Endothelial cell of umbilical vein (primary cell): ENCODE data around the gene FXYD7. TPM values are rescaled to one million over a fixed set of nuclear protein-coding genes. Genes with fewer than 3 reads are reported as not detected.

ENCODE experiments used
- BruUV-seq: library from RNA; stranded (reverse); fragments of 400-500 nt; replicated peaks from 2 replicates; lab custom pipeline; 2021; lab: Mats Ljungman, UMichigan
- CTCF ChIA-PET: fragments of 300-600, 350-600 bp; sonication (Branson Sonifier 250); formaldehyde crosslinking; loops from one replicate; lab custom pipeline; 2021; ENCODE audit warnings: antibody characterized with exemption, inconsistent platforms; lab: Charles Lee
- POLR2A ChIA-PET: fragments of 300-600, 350-600 bp; sonication (Branson Sonifier 250); formaldehyde crosslinking; loops from one replicate; lab custom pipeline; 2021; ENCODE audit warnings: antibody characterized with exemption, inconsistent platforms; lab: Charles Lee
- DNase-seq: peaks from one replicate; pipeline ENCODE4 v3.0.0-alpha.2; 2011; ENCODE audit warnings: low read depth, low spot score
- FAIRE-seq: peaks from 2 replicates; lab custom pipeline; 2011; peaks lifted over from hg19 to GRCh38; lab: Jason Lieb, UNC
- H2AFZ ChIP-seq: 2 replicates; pipeline ENCODE4 v1.6.0; 2012; ENCODE audit warnings: low read depth, low read length, control low read depth, inconsistent platforms
- H3K27ac ChIP-seq: 2 replicates; pipeline ENCODE4 v1.5.1; 2011; ENCODE audit warnings: low read depth, mild to moderate bottlenecking, control low read depth, low read length, moderate library complexity; ENCODE audit not compliant: insufficient read depth
- H3K27me3 ChIP-seq, 2 experiments: 2 replicates each; pipeline versions ENCODE4 v1.6.0 to v1.6.1; 2011; ENCODE audit warnings: low read length in 2 of 2, mixed read lengths in 1 of 2; ENCODE audit not compliant: control insufficient read depth in 2 of 2, insufficient read depth in 2 of 2
- H3K36me3 ChIP-seq, 2 experiments: 2 replicates in 1 of 2; 3 replicates in 1 of 2; pipeline ENCODE4 v1.5.1; 2011; ENCODE audit warnings: low read length in 2 of 2, mild to moderate bottlenecking in 1 of 2, moderate library complexity in 1 of 2; ENCODE audit not compliant: control insufficient read depth in 2 of 2, insufficient read depth in 2 of 2; ENCODE audit errors: extremely low read depth in 1 of 2
- H3K4me1 ChIP-seq: 3 replicates; pipeline ENCODE4 v1.5.1; 2011; ENCODE audit warnings: mild to moderate bottlenecking, low read length; ENCODE audit not compliant: control insufficient read depth, insufficient read depth; ENCODE audit errors: extremely low read depth
- H3K4me2 ChIP-seq: 2 replicates; pipeline ENCODE4 v1.6.1; 2011; ENCODE audit warnings: low read length, control low read depth, mixed read lengths; ENCODE audit not compliant: insufficient read depth
- H3K4me3 ChIP-seq, 3 experiments: fragments of 200-600 bp in 1 of 3; sonication (generic), shearing (Covaris generic) in 1 of 3; replicated peaks in 1 of 3; 2 replicates each; pipeline ENCODE4 v1.5.1; 2011 to 2016; ENCODE audit warnings: control low read depth in 3 of 3, low read length in 3 of 3, mild to moderate bottlenecking in 2 of 3, inconsistent platforms in 1 of 3, low read depth in 1 of 3, moderate library complexity in 1 of 3; ENCODE audit not compliant: insufficient read depth in 1 of 3
- H3K79me2 ChIP-seq: 2 replicates; pipeline ENCODE4 v1.6.0; 2012; ENCODE audit warnings: low read length, inconsistent platforms; ENCODE audit not compliant: control insufficient read depth, insufficient read depth
- H3K9ac ChIP-seq: replicated peaks from 2 replicates; pipeline ENCODE3; 2011; ENCODE audit warnings: low read length, control low read depth; ENCODE audit not compliant: insufficient read depth; ENCODE audit errors: extremely low read depth
- H3K9me1 ChIP-seq: replicated peaks from 3 replicates; pipeline ENCODE4 v1.6.0; 2011; ENCODE audit warnings: mild to moderate bottlenecking, low read length; ENCODE audit not compliant: control insufficient read depth, insufficient read depth; ENCODE audit errors: extremely low read depth
- H3K9me3 ChIP-seq: replicated peaks from 2 replicates; pipeline ENCODE4 v1.5.1; 2012; ENCODE audit warnings: low read length, inconsistent platforms; ENCODE audit not compliant: control insufficient read depth, insufficient read depth
- H4K20me1 ChIP-seq: replicated peaks from 2 replicates; pipeline ENCODE3; 2011; ENCODE audit warnings: mild to moderate bottlenecking, low read length; ENCODE audit not compliant: control insufficient read depth, insufficient read depth; ENCODE audit errors: extremely low read depth
- CTCF ChIP-seq, 2 donors: IDR thresholded peaks; 1 replicate in 1 of 2; 2 replicates in 1 of 2; pipeline ENCODE4 v1.5.1; 2011; ENCODE audit warnings: low read length in 2 of 2, mild to moderate bottlenecking in 2 of 2, moderate library complexity in 2 of 2, control low read depth in 1 of 2, inconsistent platforms in 1 of 2, low read depth in 1 of 2; ENCODE audit not compliant: insufficient read depth in 1 of 2; ENCODE audit errors: extremely low read depth in 1 of 2
- EZH2 ChIP-seq: IDR thresholded peaks from 2 replicates; pipeline ENCODE4 v1.6.1; 2012; ENCODE audit warnings: borderline replicate concordance, low read depth, mild to moderate bottlenecking, moderate library complexity, low read length, inconsistent platforms; ENCODE audit not compliant: severe bottlenecking
- FOS ChIP-seq: IDR thresholded peaks from 2 replicates; pipeline ENCODE4 v1.6.1; 2011; ENCODE audit warnings: mild to moderate bottlenecking, low read length, moderate library complexity, borderline replicate concordance; ENCODE audit not compliant: insufficient read depth
- GATA2 ChIP-seq: IDR thresholded peaks from 2 replicates; pipeline ENCODE4 v1.7.0; 2011; ENCODE audit warnings: low read depth, mild to moderate bottlenecking, moderate library complexity, mixed read lengths, low read length; ENCODE audit not compliant: insufficient read length, insufficient read depth
- JUN ChIP-seq: IDR thresholded peaks from 2 replicates; pipeline ENCODE4 v1.6.1; 2011; ENCODE audit warnings: borderline replicate concordance, low read depth; ENCODE audit not compliant: insufficient read length, insufficient read depth
- MAX ChIP-seq: IDR thresholded peaks from 2 replicates; pipeline ENCODE4 v1.6.1; 2011; ENCODE audit not compliant: insufficient read depth, insufficient read length
- MYC ChIP-seq: IDR thresholded peaks from one replicate; pipeline ENCODE4 v1.6.1; 2011; ENCODE audit warnings: mild to moderate bottlenecking, low read depth, low read length
- POLR2A ChIP-seq: IDR thresholded peaks from 2 replicates; pipeline ENCODE4 v1.6.1; 2012; ENCODE audit warnings: low read depth, mild to moderate bottlenecking, control low read depth, low read length
- POLR2AphosphoS5 ChIP-seq: IDR thresholded peaks from 2 replicates; pipeline ENCODE4 v1.6.1; 2012; ENCODE audit warnings: low read depth, mild to moderate bottlenecking, control low read depth, low read length, moderate library complexity; ENCODE audit not compliant: insufficient read depth
- dilution Hi-C: fragments of 300-500 bp; cut with MboI; formaldehyde crosslinking; loops from one replicate; pipeline ENCODE4 v1.15.0; 2019; ENCODE audit warnings: low sequenced_read_pairs; ENCODE audit not compliant: extremely low pct_ligation_motif_present
- intact Hi-C: fragments of 100-400 bp; cut with micrococcal nuclease; formaldehyde crosslinking; loops from one replicate; pipeline ENCODE4 v1.10.0; 2022
- polyA plus RNA-seq, 4 experiments: library from polyadenylated mRNA; depleted of rRNA in 3 of 4; stranded (reverse) in 3 of 4; unstranded in 1 of 4; fragments of >200 nt; gene quantifications; 2 replicates each; pipeline versions ENCODE4 v1.2.1 to v1.2.3, GENCODE V29; 2011 to 2012; ENCODE audit warnings: missing spikeins in 1 of 4
- total RNA-seq: library from RNA; stranded (reverse); gene quantifications from 2 replicates; pipeline ENCODE4 v1.2.3, GENCODE V29; 2021

Gene FXYD7
- total and polyA plus RNA-seq, 2 donors (not counting 3 experiments of a cell fraction or from before 2014, with no cell fraction given): not detected

- Histone ChIP-seq H3K79me2 (no peaks in the 10 kb centered on the region), H3K9me1 (no peaks in the 10 kb centered on the region), H3K36me3 (no peaks in the 10 kb centered on the region), H3K4me3 (no peak overlapping the region), H3K27me3 (no peaks in the 10 kb centered on the region), H3K9me3 (no peaks in the 10 kb centered on the region), H2AFZ (no peak overlapping the region), H4K20me1 (no peaks in the 10 kb centered on the region), H3K9ac (no peak overlapping the region), H3K4me2 (no peak overlapping the region), H3K4me1 (no peaks in the 10 kb centered on the region), H3K27ac (no peak overlapping the region)
- no TSS peak for BruUV-seq
- POLR2A ChIA-PET: no interaction called here
- TF ChIP-seq MAX: no peak
- TF ChIP-seq POLR2A: no peak
- TF ChIP-seq GATA2: no peak
- no peak for TF ChIP-seq FOS
- TF ChIP-seq CTCF (IDR thresholded peaks at IDR 0.05; ENCODE audit: extremely low read depth in 1 of 2, insufficient read depth in 1 of 2, low read depth in 1 of 2, low read length in 2 of 2): no peak
- TF ChIP-seq JUN: no peak
- no peak for TF ChIP-seq MYC
- TF ChIP-seq POLR2AphosphoS5: no peak
- no peak for TF ChIP-seq EZH2
- dilution Hi-C loops: no loop called here
- DNase-seq: no peak
- FAIRE-seq: no peak
- CTCF ChIA-PET: interaction anchor here (1.5 to 3.2 kb wide), 4 partner anchors 13 to 67 kb away, joined by 4 to 17 read pairs (median 5); partner anchors contain the start of gene LGI4
- intact Hi-C loops: no loop called here
Measured at GRCh38 chr19:35110974-35111373, 32.1 kb upstream of the FXYD7 start.
